ENCODE data around the gene CDHR3.
"Not testable (repeated sequence)": the region's sequence is repeated elsewhere in the genome, so short reads cannot be mapped to it uniquely, and the experiment has no call there.

Gene CDHR3

GRCh38 chr7:105963038-105963667, at the start of gene CDHR3:
CDHR3 (plus strand) TSS chr7:105963264; CDS start chr7:105963319, 55 bp downstream.
- DNase-seq (ENCODE audit: low spot score), result no peak

- DNase-seq (ENCODE audit: low spot score), result no peak
Observed at GRCh38 chr7:105913947-105914346, 49.1 kb upstream of the CDHR3 start.

- DNase-seq (ENCODE audit: low spot score), result no peak
Observed at GRCh38 chr7:105916603-105917002, 46.5 kb upstream of the CDHR3 start.

- no peak for DNase-seq (ENCODE audit: low spot score)
Observed at GRCh38 chr7:105917659-105918058, 45.4 kb upstream of the CDHR3 start.

GRCh38 chr7:105920766-105921165, 42.3 kb upstream of the CDHR3 start:
- no peak for DNase-seq (ENCODE audit: low spot score)

- no peak for DNase-seq (ENCODE audit: low spot score)
Observed at GRCh38 chr7:105924945-105925344, 38.1 kb upstream of the CDHR3 start.

- no peak for DNase-seq (ENCODE audit: low spot score)
Observed at GRCh38 chr7:105926131-105926530, 36.9 kb upstream of the CDHR3 start.

GRCh38 chr7:105931179-105931578, 31.9 kb upstream of the CDHR3 start:
- no peak for DNase-seq (ENCODE audit: low spot score)

- DNase-seq (ENCODE audit: low spot score), result peak; percentile 72
Observed at GRCh38 chr7:105932835-105933477, 30.1 kb upstream of the CDHR3 start.

- no peak for DNase-seq (ENCODE audit: low spot score)
Observed at GRCh38 chr7:105934572-105935185, 28.4 kb upstream of the CDHR3 start.

GRCh38 chr7:105935250-105935649, 27.8 kb upstream of the CDHR3 start:
- no peak for DNase-seq (ENCODE audit: low spot score)

- DNase-seq (ENCODE audit: low spot score), result no peak
Observed at GRCh38 chr7:105937411-105937810, 25.7 kb upstream of the CDHR3 start.

GRCh38 chr7:105940109-105940508, 23.0 kb upstream of the CDHR3 start:
- no peak for DNase-seq (ENCODE audit: low spot score)

GRCh38 chr7:105941596-105941995, 21.5 kb upstream of the CDHR3 start:
- DNase-seq (ENCODE audit: low spot score), result no peak

- no peak for DNase-seq (ENCODE audit: low spot score)
Observed at GRCh38 chr7:105943486-105943885, 19.6 kb upstream of the CDHR3 start.

- no peak for DNase-seq (ENCODE audit: low spot score)
Observed at GRCh38 chr7:105945848-105946247, 17.2 kb upstream of the CDHR3 start.

GRCh38 chr7:105951597-105951996, 11.5 kb upstream of the CDHR3 start:
- no peak for DNase-seq (ENCODE audit: low spot score)

GRCh38 chr7:105952917-105953595, 10.0 kb upstream of the CDHR3 start:
- no peak for DNase-seq (ENCODE audit: low spot score)

GRCh38 chr7:105954711-105955110, 8.4 kb upstream of the CDHR3 start:
- DNase-seq (ENCODE audit: low spot score), result no peak

- not testable (repeated sequence) for DNase-seq (ENCODE audit: low spot score)
Observed at GRCh38 chr7:105955651-105956466, 7.2 kb upstream of the CDHR3 start.

GRCh38 chr7:105958012-105958411, 5.1 kb upstream of the CDHR3 start:
- DNase-seq (ENCODE audit: low spot score), result no peak

GRCh38 chr7:105962353-105962752, 711 bp upstream of the CDHR3 start:
- no peak for DNase-seq (ENCODE audit: low spot score)

Data from left forelimb (tissue), 1 donor.